Psoas muscle (tissue), 8 donors: ENCODE data around the gene SEMA3F. TPM values are rescaled to one million over a fixed set of nuclear protein-coding genes. Genes with fewer than 3 reads are reported as not detected.
A peak's percentile ranks its signal among the peaks of the same experiment; 100 is the strongest.

Experiments used
- ATAC-seq, 4 donors: fragments of 200-7000 bp; cut with Tn5 transposase; one replicate each; pipeline ENCODE4 v1.9.1; 2020; ENCODE audit warnings: moderate library complexity in 3 of 4, mild to moderate bottlenecking in 2 of 4
- DNase-seq, 2 donors: peaks; one replicate each; pipeline ENCODE4 v3.0.0-alpha.2; 2020
- H3K27ac ChIP-seq: fragments of 200-600 bp; one replicate; pipeline ENCODE4 v1.8.0; 2022
- H3K27me3 ChIP-seq, 3 donors: fragments of 200-600 bp in 1 of 3; one replicate each; pipeline versions ENCODE4 v1.6.1 to v1.8.0; 2013 to 2022; ENCODE audit warnings: low read length in 2 of 3, mild to moderate bottlenecking in 2 of 3, moderate library complexity in 1 of 3; ENCODE audit not compliant: insufficient read depth in 3 of 3
- H3K36me3 ChIP-seq, 2 donors: fragments of 200-600 bp in 1 of 2; one replicate each; pipeline versions ENCODE4 v1.6.1 to v1.8.0; 2013 to 2022; ENCODE audit warnings: low read depth in 1 of 2, mild to moderate bottlenecking in 1 of 2, moderate library complexity in 1 of 2; ENCODE audit not compliant: insufficient read depth in 1 of 2
- H3K4me1 ChIP-seq: fragments of 200-600 bp; one replicate; pipeline ENCODE4 v1.8.0; 2022
- H3K4me3 ChIP-seq: fragments of 200-600 bp; one replicate; pipeline ENCODE4 v1.8.0; 2022; ENCODE audit warnings: mild to moderate bottlenecking
- H3K9me3 ChIP-seq: fragments of 200-600 bp; one replicate; pipeline ENCODE4 v1.8.0; 2022
- CTCF ChIP-seq: fragments of 200-600 bp; IDR thresholded peaks from one replicate; pipeline ENCODE4 v1.8.0; 2022; ENCODE audit warnings: antibody characterized with exemption
- WGBS, 3 donors: extraction: QIAGEN DNeasy Blood & Tissue Kit; methylation state at CpG; one replicate each; pipeline versions ENCODE4 v1.1.6 to v1.1.7; 2013; 5-methylcytosine and 5-hydroxymethylcytosine counted together
- intact Hi-C, 2 donors: fragments of 100-400 bp; cut with DNase I; formaldehyde crosslinking; loops; one replicate each; pipeline versions ENCODE4 v1.11.0 to v1.14.2; 2022
- polyA plus RNA-seq, 3 donors: library from polyadenylated mRNA; stranded (reverse); fragments of 200-250 nt; gene quantifications; one replicate each; pipeline ENCODE4 v1.2.3, GENCODE V29; 2013
- total RNA-seq, 4 donors: library from RNA; stranded (reverse); fragmentation: NEBNext Ultra II Directional in 2 of 4; extraction: Animal tissue kit (Norgen Biotek cat#: 25700) in 2 of 4; gene quantifications; one replicate each; pipeline versions ENCODE4 v1.2.1 to v1.2.4, GENCODE V29; 2021 to 2023
- donor health status: healthy with polysubstance abuse.
- donor health status: DM: no; HTN: no; CAD: no; lungs with moderate emphysema.
- donor health status: Bipolar disorder and iron deficiency.
- donor health status: healthy.
- donor health status: DM: yes; HTN: yes; CAD: no.
- donor health status: DM: no; HTN: no; CAD: no.
- donor health status: DM: no; HTN: no; CAD: no.
- donor health status: DM: yes; HTN: yes; CAD: no.

SEMA3F gene
- total and polyA plus RNA-seq, 7 donors = 4.7 to 13.7 (median 7.6) TPM

GRCh38 chr3:50202353-50203112 lies 47.4 kb downstream of the SEMA3F start:
- intact Hi-C loops = no loop called here
- Histone ChIP-seq H3K27me3 (peaks cover 0 to 3% (median 0%) of the 10 kb centered on the region in 3 donors), H3K36me3 (no peaks in the 10 kb centered on the region), H3K4me1 (peaks cover 12% of the 10 kb centered on the region), H3K9me3 (no peaks in the 10 kb centered on the region), H3K27ac (no peak overlapping the region), H3K4me3 (no peak overlapping the region)
- WGBS, 3 donors = 85 to 88% (median 87%) methylated on average over 16 of the region's 16 CpGs
- no peak for TF ChIP-seq CTCF
- ATAC-seq (no peak), DNase-seq (no peak)

- peaks cover 12% of the 10 kb centered on the region for H3K4me1 ChIP-seq
- WGBS, 3 donors = 55 to 65% (median 61%) methylated on average over 9 of the region's 9 CpGs
- peaks cover 0 to 3% (median 0%) of the 10 kb centered on the region in 3 donors for H3K27me3 ChIP-seq
- no peak for TF ChIP-seq CTCF
- intact Hi-C loops = no loop called here
- H3K9me3 ChIP-seq = no peaks in the 10 kb centered on the region
- no peaks in the 10 kb centered on the region for H3K36me3 ChIP-seq
- no peak overlapping the region for H3K4me3 ChIP-seq
- H3K27ac ChIP-seq = no peak overlapping the region
- DNase-seq (no peak), ATAC-seq (no peak)
Measured at GRCh38 chr3:50203113-50203808, 48.1 kb downstream of the SEMA3F start.

GRCh38 chr3:50203809-50204803 lies 49.0 kb downstream of the SEMA3F start:
- 66 to 82% (median 69%) methylated on average over 12 of the region's 12 CpGs for WGBS, 3 donors
- Histone ChIP-seq H3K27me3 (peaks cover 0 to 3% (median 0%) of the 10 kb centered on the region in 3 donors), H3K27ac (no peak overlapping the region), H3K36me3 (no peaks in the 10 kb centered on the region), H3K4me1 (peaks cover 12% of the 10 kb centered on the region), H3K4me3 (no peak overlapping the region), H3K9me3 (no peaks in the 10 kb centered on the region)
- TF ChIP-seq CTCF = no peak
- no peak for DNase-seq
- intact Hi-C loops = no loop called here
- no peak for ATAC-seq

- H3K4me3 ChIP-seq = peak within 1 kb of the TSS; percentile 75
- intact Hi-C loops = no loop called here
- WGBS, 3 donors = 4 to 6% (median 5%) methylated on average over 31 to 39 of the region's 41 CpGs
- ATAC-seq (peak; percentile 75 to 87 (median 77)), DNase-seq (peak in 1 of 2 donors; percentile 72)
- no peaks in the 10 kb centered on the region for H3K9me3 ChIP-seq
- H3K4me1 ChIP-seq = peaks cover 12% of the 10 kb centered on the region
- peaks cover 0 to 3% (median 0%) of the 10 kb centered on the region in 3 donors for H3K27me3 ChIP-seq
- H3K27ac ChIP-seq = peak within 1 kb of the TSS; percentile 78
- no peak for TF ChIP-seq CTCF
- no peaks in the 10 kb centered on the region for H3K36me3 ChIP-seq
Measured at GRCh38 chr3:50204804-50205412, 49.8 kb downstream of the SEMA3F start, which contains the start of gene SLC38A3. Gene SLC38A3 (plus strand): TSS chr3:50205271. CDS start chr3:50214200, 8,929 bp downstream.
